ENCODE results near the gene HELZ.
"Not testable (repeated sequence)": the region's sequence is repeated elsewhere in the genome, so short reads cannot be mapped to it uniquely, and the experiment has no call there.

Gene HELZ

GRCh38 chr17:67107811-67108775 is 136.9 kb downstream of the HELZ start:
- DNase-seq = no peak

DNA sequence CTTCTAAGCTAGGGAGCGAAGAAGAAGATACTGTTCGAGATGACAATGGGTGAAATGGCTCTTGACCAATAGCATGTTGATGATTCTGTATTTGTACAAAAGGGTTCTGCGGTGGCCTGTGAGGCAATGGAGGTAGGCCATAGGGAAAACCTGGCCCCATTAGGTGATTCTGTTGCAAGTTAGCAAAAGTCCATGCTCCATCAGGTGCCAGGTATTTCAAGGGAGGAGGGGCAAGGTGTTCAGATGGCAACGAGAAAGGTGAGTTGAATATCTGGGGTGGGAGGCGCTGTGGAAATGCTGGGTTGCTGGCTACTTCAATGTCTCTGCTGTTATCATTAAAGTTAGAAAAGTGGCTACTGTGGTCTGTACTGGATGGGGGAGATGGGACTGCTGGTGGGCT is 137.8 kb downstream of the HELZ start:
- DNase-seq = no peak

- DNase-seq = no peak
Measured at GRCh38 chr17:67105213-67105612, 139.8 kb downstream of the HELZ start.

- DNase-seq = not testable (repeated sequence)
Measured at GRCh38 chr17:67104641-67105040, 140.4 kb downstream of the HELZ start.

GRCh38 chr17:67098006-67098405 is 147.0 kb downstream of the HELZ start:
- DNase-seq = no peak

DNA sequence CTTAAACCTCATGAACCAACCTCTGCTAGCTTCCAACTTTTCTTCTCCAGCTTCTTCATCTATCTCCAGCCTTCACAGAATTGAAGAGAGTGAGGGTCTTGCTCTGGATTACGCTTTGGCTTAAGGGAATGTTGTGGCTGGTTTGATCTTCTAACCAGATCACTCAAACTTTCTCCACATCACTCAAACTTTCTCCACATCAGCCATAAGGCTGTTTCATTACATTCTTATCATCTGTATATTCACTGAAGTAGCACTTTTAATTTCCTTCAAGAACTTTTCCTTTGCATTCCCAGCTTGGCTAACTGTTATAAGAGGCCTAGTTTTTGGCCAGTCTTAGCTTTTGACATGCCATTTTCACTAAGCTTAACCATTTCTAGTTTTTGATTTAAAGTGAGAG is 148.4 kb downstream of the HELZ start:
- no peak for DNase-seq

DNA sequence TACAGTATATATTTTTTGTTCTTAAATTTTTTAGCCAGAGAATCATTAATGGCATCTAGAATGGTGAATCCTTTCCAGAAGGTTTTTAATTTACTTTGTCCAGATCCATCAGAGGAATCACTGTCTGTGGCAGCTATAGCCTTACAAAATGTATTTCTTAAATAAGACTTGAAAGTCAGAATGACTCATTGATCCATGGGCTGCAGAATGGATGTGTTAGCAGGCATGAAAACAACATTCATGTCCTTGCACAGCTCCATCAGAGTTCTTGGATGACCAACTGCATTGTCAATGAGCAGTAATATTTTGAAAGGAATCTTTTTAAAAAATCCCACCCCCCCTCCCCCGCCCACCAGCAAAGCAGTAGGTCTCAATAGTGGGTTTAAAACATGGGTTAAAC is 149.2 kb downstream of the HELZ start:
- no peak for DNase-seq

DNA sequence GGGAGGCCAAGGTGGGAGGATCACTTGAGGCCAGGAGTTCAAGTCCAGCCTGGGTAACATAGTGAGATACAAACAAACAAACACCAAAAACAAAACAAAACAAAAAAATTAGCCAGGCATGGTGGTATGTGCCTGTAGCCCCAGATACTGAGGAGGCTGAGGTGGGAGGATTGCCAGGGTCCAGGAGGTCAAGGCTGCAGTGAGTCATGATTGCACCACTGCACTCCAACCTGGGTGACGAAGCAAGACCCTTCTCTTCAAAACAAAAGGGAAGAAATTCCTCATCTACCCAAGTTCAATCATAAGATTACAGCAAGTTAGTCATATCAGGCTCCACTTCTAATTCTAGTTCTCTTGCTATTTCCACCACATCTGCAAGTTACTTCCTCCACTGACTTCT is 149.7 kb downstream of the HELZ start:
- not testable (repeated sequence) for DNase-seq

GRCh38 chr17:67093348-67093747 is 151.6 kb downstream of the HELZ start:
- no peak for DNase-seq

- not testable (repeated sequence) for DNase-seq
Measured at GRCh38 chr17:67092710-67093109, 152.3 kb downstream of the HELZ start.

DNA sequence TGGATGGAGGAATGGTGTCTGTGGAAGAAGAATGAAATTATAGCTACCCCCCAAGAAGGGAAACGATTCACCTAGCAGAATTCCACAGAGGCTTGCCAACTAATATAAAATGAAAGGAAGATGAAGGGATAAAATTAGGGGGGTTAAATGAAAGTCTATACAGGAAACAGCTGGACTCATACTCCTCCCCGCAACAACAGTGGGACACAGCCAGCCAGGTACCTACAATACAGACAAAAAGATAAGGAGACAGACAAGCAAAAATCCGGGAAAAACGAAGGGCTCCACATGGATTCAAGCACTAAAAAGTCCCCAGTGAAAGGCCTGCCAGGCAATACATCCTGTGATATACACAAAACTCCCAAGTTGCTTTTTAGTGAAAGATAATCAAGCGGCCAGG is 152.7 kb downstream of the HELZ start:
- no peak for DNase-seq

- no peak for DNase-seq
Measured at GRCh38 chr17:67090341-67090740, 154.7 kb downstream of the HELZ start.

- DNase-seq = no peak
Measured at GRCh38 chr17:67088639-67089038, 156.4 kb downstream of the HELZ start.

- no peak for DNase-seq
Measured at GRCh38 chr17:67085406-67085805, 159.6 kb downstream of the HELZ start.

DNA sequence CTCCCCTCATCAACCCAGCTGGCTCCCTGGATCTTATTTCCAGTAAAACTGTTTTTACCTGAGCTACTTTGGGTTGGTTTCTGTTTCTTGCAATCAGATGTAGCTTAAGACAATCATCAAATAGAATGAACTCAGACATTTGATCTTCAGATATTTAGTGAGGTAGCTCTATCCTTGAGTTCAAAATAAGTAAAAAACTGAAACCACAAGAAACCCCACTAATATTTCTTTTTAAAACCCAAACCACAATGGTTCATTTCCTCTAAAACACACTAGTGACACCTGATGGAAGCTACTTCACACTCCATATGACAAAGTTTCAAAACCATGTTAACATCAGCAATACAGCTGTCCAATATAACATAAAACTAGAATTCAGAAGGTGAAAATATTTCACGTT is 162.9 kb downstream of the HELZ start:
- no peak for DNase-seq

DNA sequence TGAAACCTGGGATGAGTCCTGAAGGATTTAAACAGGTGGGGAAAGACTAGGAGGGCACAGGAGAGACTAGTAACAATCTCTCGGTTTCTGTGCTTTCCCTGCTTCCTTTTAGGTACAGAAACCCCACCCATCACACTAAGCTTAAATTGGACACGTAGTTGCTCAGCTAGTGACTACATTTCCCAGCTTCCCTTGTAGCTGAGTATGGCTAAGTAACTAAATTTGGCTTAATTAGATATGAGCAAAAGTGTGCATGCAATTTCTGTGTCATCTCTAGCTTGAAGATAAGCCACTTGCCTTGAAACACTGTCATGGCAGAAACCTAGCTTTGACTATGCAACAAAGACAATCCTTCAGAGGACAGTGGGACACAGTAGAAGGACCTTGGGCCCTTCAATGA is 164.2 kb downstream of the HELZ start:
- DNase-seq = no peak

- DNase-seq = no peak
Measured at GRCh38 chr17:67079491-67079890, 165.5 kb downstream of the HELZ start.

- DNase-seq = no peak
Measured at GRCh38 chr17:67078292-67078691, 166.7 kb downstream of the HELZ start.

DNA sequence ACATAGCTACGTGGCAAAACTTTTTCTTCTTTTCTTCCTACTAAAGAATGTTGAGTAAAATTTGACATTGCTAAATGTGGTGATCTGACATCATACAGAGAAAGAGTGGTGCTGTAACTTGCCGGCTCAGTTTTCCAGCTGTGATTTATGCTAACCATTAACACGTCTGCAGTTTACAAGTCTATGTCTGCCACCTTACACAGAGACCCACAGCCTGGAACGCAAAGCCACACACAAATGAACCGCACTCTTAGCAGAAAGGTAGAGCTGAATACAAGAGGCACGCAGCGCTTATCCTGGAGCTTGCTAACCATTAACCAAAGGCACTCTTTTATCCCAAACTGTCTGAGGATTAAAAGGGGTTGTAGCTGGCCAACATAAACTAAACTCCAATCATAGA is 168.7 kb downstream of the HELZ start:
- no peak for DNase-seq

DNA sequence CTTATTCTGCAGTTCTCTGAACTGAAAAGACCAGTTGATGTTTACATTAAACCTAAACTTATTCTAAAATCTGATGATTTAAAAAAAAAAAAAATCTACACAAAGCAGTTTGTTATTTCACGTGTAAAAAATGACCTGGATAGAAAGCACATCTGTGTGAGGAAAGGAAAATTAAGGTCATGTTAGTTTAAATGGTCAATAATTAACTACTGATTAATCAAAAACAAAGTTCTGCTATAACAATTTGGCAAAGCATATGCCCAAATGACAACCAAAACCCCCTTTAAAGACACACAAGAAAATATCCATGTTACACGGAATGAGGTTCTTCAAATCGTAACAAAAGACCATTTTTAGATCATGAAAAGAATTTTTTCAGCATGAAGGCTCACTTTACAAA is 170.2 kb downstream of the HELZ start:
- DNase-seq = no peak

- no peak for DNase-seq
Measured at GRCh38 chr17:67072885-67073284, 172.1 kb downstream of the HELZ start.

- DNase-seq = no peak
Measured at GRCh38 chr17:67071595-67071994, 173.4 kb downstream of the HELZ start.

DNA sequence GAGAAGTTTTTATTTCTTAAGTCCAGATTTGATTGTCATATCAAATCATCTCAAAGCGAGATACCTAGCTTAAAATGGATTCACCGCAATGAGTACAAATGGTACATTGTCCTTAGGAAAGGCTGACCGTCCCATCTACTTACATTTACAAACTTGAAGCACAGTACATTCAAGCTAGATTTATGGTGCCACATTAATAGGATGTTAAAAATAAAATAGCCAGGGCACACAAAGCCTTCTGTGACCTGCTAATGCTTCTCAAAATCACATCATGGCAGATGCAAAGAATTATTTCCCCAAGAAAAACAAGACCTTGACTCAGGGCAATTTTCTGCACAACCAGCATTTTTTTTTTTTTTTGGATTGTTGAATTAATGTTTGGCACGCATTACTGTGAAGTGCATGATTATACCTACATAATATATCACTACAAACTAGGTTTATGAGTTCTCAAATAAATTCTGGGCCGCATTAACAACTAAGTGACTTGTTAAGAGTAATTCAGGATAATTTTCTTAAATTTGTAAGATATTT is 175.3 kb downstream of the HELZ start:
- no peak for DNase-seq

DNA sequence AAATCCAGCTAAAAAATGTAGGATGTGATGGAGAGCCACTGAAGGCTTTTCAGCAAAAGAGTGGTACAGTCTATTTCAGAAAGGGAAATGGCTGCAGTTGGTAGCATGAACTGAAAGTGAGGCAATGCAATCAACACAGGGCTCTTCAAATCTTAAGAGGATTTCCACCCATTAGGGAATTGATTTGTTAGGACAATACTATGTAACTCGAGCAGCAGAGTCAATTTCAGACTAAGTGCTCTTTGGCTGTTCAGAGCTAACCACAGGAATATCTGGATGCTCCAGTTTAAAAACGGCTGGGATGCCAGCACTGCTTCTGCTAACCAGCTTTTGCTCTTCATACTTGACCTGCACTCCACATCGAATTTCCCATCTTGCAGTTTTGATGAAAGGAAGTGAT is 176.0 kb downstream of the HELZ start:
- DNase-seq = no peak
